Cardiac muscle cell (in vitro differentiated cells and primary cell): ENCODE results near the gene KLHL14. TPM values are rescaled to one million over a fixed set of nuclear protein-coding genes. Genes with fewer than 3 reads are reported as not detected.
A peak's percentile ranks its signal among the peaks of the same experiment; 100 is the strongest.

ENCODE experiments used
- DNase-seq, 2 donors: peaks; one replicate each; pipeline versions ENCODE4 v3.0.0 to v3.0.0-alpha.2; 2010 to 2017; ENCODE audit warnings: low read depth in 1 of 2, low spot score in 1 of 2
- H3K27ac ChIP-seq: fragments of 200-600 bp; sonication (generic); 2 replicates; pipeline ENCODE4 v1.5.1; 2016
- H3K27me3 ChIP-seq: fragments of 200-600 bp; sonication (generic); 2 replicates; pipeline ENCODE4 v1.6.0; 2016; ENCODE audit warnings: control low read depth
- H3K36me3 ChIP-seq: fragments of 200-600 bp; sonication (generic); 2 replicates; pipeline ENCODE4 v1.5.1; 2016; ENCODE audit warnings: control low read depth
- H3K4me1 ChIP-seq: fragments of 200-600 bp; sonication (generic); 2 replicates; pipeline ENCODE4 v1.8.1; 2017; ENCODE audit warnings: low read depth, mild to moderate bottlenecking, mixed run types
- H3K4me3 ChIP-seq: fragments of 200-600 bp; sonication (generic); 2 replicates; pipeline ENCODE4 v1.5.1; 2016; ENCODE audit warnings: mild to moderate bottlenecking
- H3K9me3 ChIP-seq: fragments of 200-600 bp; sonication (generic); 2 replicates; pipeline ENCODE4 v1.5.1; 2017; ENCODE audit warnings: low read depth, mild to moderate bottlenecking, control low read depth
- CTCF ChIP-seq: IDR thresholded peaks from 2 replicates; pipeline ENCODE4 v1.5.1; 2012; ENCODE audit warnings: low read depth, mild to moderate bottlenecking, low read length
- polyA plus RNA-seq: library from polyadenylated mRNA; unstranded; fragments of >200 nt; fragmentation: Nextera tagmentation; extraction: Ambion mirVana; gene quantifications from 2 replicates; pipeline ENCODE4 v1.2.1, GENCODE V29; 2016
- total RNA-seq: library from RNA; depleted of rRNA; stranded (reverse); fragments of >200 nt; gene quantifications from 2 replicates; pipeline ENCODE4 v1.2.3, GENCODE V29; 2016

KLHL14 gene
- total RNA-seq = 69.8 and 88.0 TPM in 2 replicates
- 45.8 and 54.8 TPM in 2 replicates for polyA plus RNA-seq

DNA sequence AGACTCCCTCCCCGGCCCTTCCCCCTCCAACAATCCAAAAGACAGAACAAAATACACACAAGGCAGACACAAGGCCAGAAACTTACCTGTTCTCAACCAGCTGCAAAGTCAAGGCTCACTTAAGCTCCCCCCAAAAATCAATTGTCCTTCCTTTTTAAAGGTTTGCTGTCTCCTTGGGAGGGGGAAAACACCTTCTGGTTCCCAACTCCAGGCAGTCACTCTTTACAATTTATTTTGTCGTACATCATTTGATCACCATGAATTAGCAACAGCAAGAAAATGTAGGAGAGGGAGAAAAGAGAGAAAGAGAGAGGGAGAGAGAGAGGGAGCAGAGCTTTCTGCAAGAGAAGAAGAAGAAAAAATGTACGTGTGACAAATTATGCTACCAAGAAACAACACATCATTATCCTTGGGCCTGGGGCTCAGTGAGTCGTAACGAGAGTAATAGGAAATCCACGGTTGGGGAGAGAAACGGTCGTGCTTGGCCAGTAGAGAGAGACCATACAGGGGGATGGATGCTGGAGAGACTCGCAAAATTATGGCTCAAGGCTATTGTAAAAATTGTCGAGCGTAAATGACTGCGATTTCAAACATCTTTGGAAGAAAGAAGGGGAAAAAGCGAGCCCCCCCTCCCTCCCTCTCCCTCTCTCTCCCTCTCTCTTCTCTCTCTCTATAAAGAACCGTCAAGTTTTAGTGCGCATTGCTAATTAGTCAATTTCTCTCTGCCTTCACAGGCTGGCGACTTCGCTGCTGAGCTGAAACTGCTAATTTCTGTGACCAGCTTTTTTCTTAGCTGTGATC is at the start of gene KLHL14:
Gene KLHL14 (minus strand): TSS at position 443 of the 801 bp plus-strand sequence. CDS start 2,432 bp downstream, outside the sequence.
- no peak for DNase-seq
- no peaks in the 10 kb centered on the region for H3K36me3 ChIP-seq
- peak within 1 kb of the TSS; percentile 87 for H3K27ac ChIP-seq
- H3K27me3 ChIP-seq = no peaks in the 10 kb centered on the region
- H3K4me3 ChIP-seq = peak within 1 kb of the TSS; percentile 85
- no peak for TF ChIP-seq CTCF
- H3K4me1 ChIP-seq = peaks cover 24% of the 10 kb centered on the region
- H3K9me3 ChIP-seq = no peaks in the 10 kb centered on the region

GRCh38 chr18:32822197-32822596 is 49.4 kb upstream of the KLHL14 start:
- no peaks in the 10 kb centered on the region for H3K36me3 ChIP-seq
- H3K4me3 ChIP-seq = no peak overlapping the region
- H3K27ac ChIP-seq = no peak overlapping the region
- H3K4me1 ChIP-seq = no peaks in the 10 kb centered on the region
- no peak for TF ChIP-seq CTCF
- DNase-seq = no peak
- no peaks in the 10 kb centered on the region for H3K27me3 ChIP-seq
- H3K9me3 ChIP-seq = no peaks in the 10 kb centered on the region

GRCh38 chr18:32815881-32816280 is 43.1 kb upstream of the KLHL14 start:
- no peak for DNase-seq
- Histone ChIP-seq H3K27ac (no peak overlapping the region), H3K27me3 (no peaks in the 10 kb centered on the region), H3K9me3 (no peaks in the 10 kb centered on the region), H3K4me3 (no peak overlapping the region), H3K36me3 (no peaks in the 10 kb centered on the region), H3K4me1 (peaks cover 15% of the 10 kb centered on the region)
- TF ChIP-seq CTCF = no peak

- Histone ChIP-seq H3K27me3 (no peaks in the 10 kb centered on the region), H3K4me1 (peaks cover 33% of the 10 kb centered on the region), H3K4me3 (no peak overlapping the region), H3K9me3 (no peaks in the 10 kb centered on the region), H3K36me3 (no peaks in the 10 kb centered on the region), H3K27ac (peak overlapping the region; percentile 65)
- TF ChIP-seq CTCF = no peak
- DNase-seq = no peak
Observed at GRCh38 chr18:32812342-32812741, 39.5 kb upstream of the KLHL14 start.

DNA sequence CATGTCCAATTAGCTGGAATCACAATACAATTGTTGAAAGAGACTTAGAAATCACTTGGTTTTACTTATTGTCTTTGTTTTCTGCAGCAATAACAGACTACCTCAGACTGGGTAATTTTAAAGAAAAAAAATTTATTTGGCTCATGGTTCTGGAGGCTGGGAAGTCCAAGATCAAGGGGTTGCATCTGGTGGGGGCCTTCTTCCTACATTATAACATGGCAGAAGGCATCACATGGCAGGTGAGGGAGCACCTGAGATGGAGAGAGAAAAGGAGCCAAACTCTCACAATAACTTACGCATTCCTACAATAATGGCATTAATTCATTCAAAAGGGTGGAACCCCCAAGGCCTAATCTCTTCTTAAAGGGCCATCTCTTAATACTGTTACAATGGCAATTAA is 37.5 kb upstream of the KLHL14 start:
- Histone ChIP-seq H3K27me3 (no peaks in the 10 kb centered on the region), H3K4me3 (no peak overlapping the region), H3K27ac (no peak overlapping the region), H3K9me3 (no peaks in the 10 kb centered on the region), H3K36me3 (no peaks in the 10 kb centered on the region), H3K4me1 (peaks cover 38% of the 10 kb centered on the region)
- no peak for TF ChIP-seq CTCF
- no peak for DNase-seq
